H9 (cell line): ENCODE results near the gene SLC5A2. TPM values are rescaled to one million over a fixed set of nuclear protein-coding genes. Genes with fewer than 3 reads are reported as not detected.

Experiments used
- DNase-seq: peaks from one replicate; pipeline ENCODE4 v3.0.0-alpha.2; 2017
- H2AFZ ChIP-seq: one replicate; pipeline ENCODE4 v1.6.1; 2013; ENCODE audit warnings: mild to moderate bottlenecking, low read length, control low read depth, moderate library complexity
- H2AK5ac ChIP-seq: 2 replicates; pipeline ENCODE4 v1.6.1; 2013; ENCODE audit warnings: low read length, control low read depth, mixed read lengths; ENCODE audit not compliant: insufficient read length
- H2BK120ac ChIP-seq: one replicate; pipeline ENCODE4 v1.6.1; 2013; ENCODE audit warnings: low read depth, mild to moderate bottlenecking, low read length, control low read depth, inconsistent platforms; ENCODE audit not compliant: poor library complexity, severe bottlenecking
- H2BK12ac ChIP-seq: 2 replicates; pipeline ENCODE4 v1.6.1; 2013; ENCODE audit warnings: low read length, control low read depth, mixed read lengths, low read depth; ENCODE audit not compliant: insufficient read length
- H2BK15ac ChIP-seq: 2 replicates; pipeline ENCODE4 v1.6.1; 2013; ENCODE audit warnings: low read depth, low read length, control low read depth
- H2BK20ac ChIP-seq: one replicate; pipeline ENCODE4 v1.6.1; 2013; ENCODE audit warnings: low read depth, mild to moderate bottlenecking, low read length, control low read depth, inconsistent platforms; ENCODE audit not compliant: poor library complexity, severe bottlenecking
- H2BK5ac ChIP-seq: 2 replicates; pipeline ENCODE4 v1.6.1; 2013; ENCODE audit warnings: low read length, control low read depth, mixed read lengths; ENCODE audit not compliant: insufficient read length
- H3K14ac ChIP-seq: 2 replicates; pipeline ENCODE4 v1.6.1; 2013; ENCODE audit warnings: low read length, control low read depth; ENCODE audit not compliant: insufficient read depth
- H3K18ac ChIP-seq: 2 replicates; pipeline ENCODE4 v1.6.1; 2013; ENCODE audit warnings: low read depth, mild to moderate bottlenecking, mixed read lengths, low read length, control low read depth; ENCODE audit not compliant: insufficient read length
- H3K23ac ChIP-seq: 2 replicates; pipeline ENCODE4 v1.6.1; 2013; ENCODE audit warnings: low read length, control low read depth, mixed read lengths, low read depth; ENCODE audit not compliant: insufficient read length
- H3K23me2 ChIP-seq: 2 replicates; pipeline ENCODE4 v1.6.1; 2013; ENCODE audit warnings: low read depth, mild to moderate bottlenecking, mixed read lengths, low read length, control low read depth; ENCODE audit not compliant: insufficient read length, poor library complexity, severe bottlenecking
- H3K27ac ChIP-seq: 2 replicates; pipeline ENCODE4 v1.5.1; 2013; ENCODE audit warnings: low read length, control low read depth, mixed read lengths, low read depth; ENCODE audit not compliant: insufficient read length
- H3K27me3 ChIP-seq: 2 replicates; pipeline ENCODE4 v1.6.1; 2013; ENCODE audit warnings: low read length, control low read depth, inconsistent platforms; ENCODE audit not compliant: insufficient read depth
- H3K4ac ChIP-seq: 2 replicates; pipeline ENCODE4 v1.6.1; 2013; ENCODE audit warnings: low read depth, mild to moderate bottlenecking, control low read depth, inconsistent platforms, low read length, moderate library complexity
- H3K4me1 ChIP-seq: 2 replicates; pipeline ENCODE4 v1.6.1; 2013; ENCODE audit warnings: low read length, control low read depth, inconsistent platforms; ENCODE audit not compliant: insufficient read depth
- H3K4me2 ChIP-seq: 2 replicates; pipeline ENCODE4 v1.6.1; 2013; ENCODE audit warnings: low read length, control low read depth, mixed read lengths; ENCODE audit not compliant: insufficient read length, insufficient read depth
- H3K56ac ChIP-seq: 2 replicates; pipeline ENCODE4 v1.6.1; 2013; ENCODE audit warnings: low read depth, mild to moderate bottlenecking, mixed read lengths, low read length, control low read depth; ENCODE audit not compliant: insufficient read length
- H3K79me1 ChIP-seq: 2 replicates; pipeline ENCODE4 v1.6.1; 2013; ENCODE audit warnings: low read depth, mild to moderate bottlenecking, moderate library complexity, low read length, control low read depth, inconsistent platforms; ENCODE audit not compliant: insufficient read depth, poor library complexity, severe bottlenecking
- H3K79me2 ChIP-seq: 2 replicates; pipeline ENCODE4 v1.6.1; 2013; ENCODE audit warnings: low read length, control low read depth, inconsistent platforms; ENCODE audit not compliant: insufficient read depth
- H3K9ac ChIP-seq: 2 replicates; pipeline ENCODE4 v1.6.1; 2013; ENCODE audit warnings: low read length, control low read depth, mixed read lengths; ENCODE audit not compliant: insufficient read length; ENCODE audit errors: extremely low read depth
- H3K9me3 ChIP-seq: one replicate; pipeline ENCODE4 v1.6.1; 2013; ENCODE audit warnings: low read depth, low read length, inconsistent platforms; ENCODE audit not compliant: control insufficient read depth
- H3T11ph ChIP-seq: one replicate; pipeline ENCODE4 v1.6.1; 2013; ENCODE audit warnings: mild to moderate bottlenecking, low read length, control low read depth, inconsistent platforms
- H4K20me1 ChIP-seq: one replicate; pipeline ENCODE4 v1.6.1; 2013; ENCODE audit not compliant: control insufficient read depth, insufficient read length, insufficient read depth
- H4K5ac ChIP-seq: 2 replicates; pipeline ENCODE4 v1.6.1; 2013; ENCODE audit warnings: low read depth, mild to moderate bottlenecking, mixed read lengths, low read length, control low read depth; ENCODE audit not compliant: insufficient read length
- H4K8ac ChIP-seq: replicated peaks from 2 replicates; pipeline ENCODE4 v1.6.1; 2013; ENCODE audit warnings: low read length, control low read depth, mixed read lengths, low read depth; ENCODE audit not compliant: insufficient read length
- H4K91ac ChIP-seq: 2 replicates; pipeline ENCODE4 v1.6.1; 2013; ENCODE audit warnings: low read depth, mild to moderate bottlenecking, moderate library complexity, mixed read lengths, low read length, control low read depth; ENCODE audit not compliant: insufficient read length
- H3K27ac Mint-ChIP-seq, 3 experiments: 2 replicates in 2 of 3; 3 replicates in 1 of 3; pipeline ENCODE4 v1.8.0; 2020 to 2021; ENCODE audit warnings: mixed read lengths in 3 of 3, mild to moderate bottlenecking in 1 of 3, moderate library complexity in 1 of 3
- H3K27me3 Mint-ChIP-seq: 2 replicates; pipeline ENCODE4 v1.8.0; 2021; ENCODE audit warnings: low read depth, mild to moderate bottlenecking, moderate library complexity, mixed read lengths
- H3K36me3 Mint-ChIP-seq, 3 experiments: 2 replicates in 2 of 3; 3 replicates in 1 of 3; pipeline ENCODE4 v1.8.0; 2020 to 2021; ENCODE audit warnings: low read depth in 3 of 3, mixed read lengths in 3 of 3; ENCODE audit not compliant: insufficient read depth in 1 of 3
- H3K4me1 Mint-ChIP-seq, 2 experiments: 2 replicates each; pipeline ENCODE4 v1.8.0; 2020; ENCODE audit warnings: mixed read lengths in 2 of 2
- H3K4me3 Mint-ChIP-seq, 2 experiments: 2 replicates in 1 of 2; 3 replicates in 1 of 2; pipeline ENCODE4 v1.8.0; 2020 to 2021; ENCODE audit warnings: mild to moderate bottlenecking in 2 of 2, mixed read lengths in 2 of 2, moderate library complexity in 1 of 2
- H3K9me3 Mint-ChIP-seq, 2 experiments: 2 replicates in 1 of 2; 3 replicates in 1 of 2; pipeline ENCODE4 v1.8.0; 2020; ENCODE audit warnings: mild to moderate bottlenecking in 2 of 2, mixed read lengths in 2 of 2, moderate library complexity in 1 of 2
- WGBS: extraction: QIAGEN DNeasy Blood & Tissue Kit; methylation state at CpG from one replicate; pipeline ENCODE4 v1.1.7; 2013; ENCODE audit warnings: missing lambda C conversion rate, low lambda C conversion rate, mixed read lengths; ENCODE audit not compliant: insufficient read length; ENCODE audit errors: extremely low coverage; 5-methylcytosine and 5-hydroxymethylcytosine counted together
- total RNA-seq: library from RNA; stranded (reverse); gene quantifications from 2 replicates; pipeline ENCODE4 v1.2.1, GENCODE V29; 2021
- TF ChIP-seq, protein P1 (sequence below): fragments of 200-600 bp; sonication (generic); conservative IDR thresholded peaks from 3 replicates; pipeline ENCODE4 v1.8.0; 2021; ENCODE audit warnings: antibody characterized with exemption, mild to moderate bottlenecking

Gene SLC5A2
- total RNA-seq, 1 experiment from 2014 or later: 0.52 TPM

DNA sequence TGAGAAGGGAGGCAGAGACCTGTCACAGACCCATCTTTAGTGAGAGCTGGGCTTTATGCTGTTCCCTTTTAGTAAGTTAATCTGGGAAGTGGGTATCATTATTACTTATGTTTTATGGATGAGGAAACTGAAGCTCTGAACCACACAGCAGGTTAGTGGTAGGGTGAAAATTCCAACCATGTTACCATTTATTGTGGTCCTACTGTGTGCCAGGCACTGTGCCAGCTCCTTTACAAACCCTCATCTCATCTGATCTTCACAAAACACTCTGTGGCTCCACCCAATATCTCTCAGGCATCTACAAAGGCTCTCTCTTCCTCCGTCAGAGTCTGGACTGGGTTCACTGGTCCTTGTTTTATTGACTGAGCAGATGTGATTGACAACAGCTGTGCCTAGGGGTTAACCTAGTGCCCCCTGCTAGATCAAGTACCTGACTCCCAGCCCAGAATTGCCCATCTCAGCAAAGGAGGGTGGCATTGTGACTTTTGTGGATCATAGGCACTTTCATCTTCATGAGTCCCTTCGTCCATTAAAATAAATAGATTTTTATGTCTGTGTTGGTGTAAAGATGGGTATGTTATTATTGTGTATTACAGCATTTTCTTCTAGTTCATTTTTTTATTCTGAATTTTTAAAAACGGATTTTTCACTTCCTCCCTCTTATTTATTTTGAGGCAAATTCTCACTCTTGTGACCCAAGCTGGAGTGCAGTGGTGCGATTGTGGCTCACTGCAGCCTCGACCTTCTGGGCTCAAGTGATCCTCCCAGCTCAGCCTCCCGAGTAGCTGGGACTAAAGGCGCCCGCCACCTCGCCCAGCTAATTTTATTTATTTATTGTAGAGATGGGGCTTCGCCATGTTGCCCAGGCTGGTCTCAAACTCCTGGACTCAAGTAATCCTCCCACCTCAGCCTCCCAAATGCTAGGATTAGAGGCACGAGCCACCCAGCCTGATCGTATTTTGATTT lies 7.9 kb upstream of the SLC5A2 start:
- no peak for DNase-seq
- Histone ChIP-seq H4K8ac (no peak overlapping the region), H3K9ac (no peak overlapping the region), H3K14ac (no peak overlapping the region), H3K23ac (no peak overlapping the region), H4K20me1 (no peaks in the 10 kb centered on the region), H2AFZ (no peak overlapping the region), H2BK120ac (no peak overlapping the region), H3K4me2 (no peak overlapping the region), H3K27ac (no peak overlapping the region), H3K9me3 (no peaks in the 10 kb centered on the region), H3K4me1 (peaks cover 3% of the 10 kb centered on the region; the same call in 1 of the 2 replicates), H3K4ac (no peak overlapping the region), H2BK12ac (no peak overlapping the region), H3K23me2 (peaks cover 22% of the 10 kb centered on the region), H3K56ac (no peak overlapping the region), H4K91ac (no peak overlapping the region), H3K79me1 (no peaks in the 10 kb centered on the region), H4K5ac (no peak overlapping the region), H2AK5ac (no peak overlapping the region), H2BK5ac (no peak overlapping the region), H2BK20ac (no peak overlapping the region), H3T11ph (no peak overlapping the region), H2BK15ac (no peak overlapping the region), H3K27me3 (peaks cover 1% of the 10 kb centered on the region; the same call in 1 of the 2 replicates), H3K79me2 (no peaks in the 10 kb centered on the region), H3K18ac (no peak overlapping the region)
- Mint-ChIP-seq H3K27me3 (peaks cover 64% of the 10 kb centered on the region), H3K4me1 (peaks cover 21 to 26% of the 10 kb centered on the region in 2 experiments), H3K9me3 (no peaks in the 10 kb centered on the region; a peak in 1 of 5 replicates), H3K4me3 (peak overlapping the region in 1 of 2 experiments; percentile 85; a peak in 1 of 5 replicates), H3K36me3 (peaks cover 0 to 14% (median 1%) of the 10 kb centered on the region in 3 experiments; a peak in 3 of 7 replicates), H3K27ac (no peak overlapping the region)
- no CpG with 5 or more reads among the region's 12 CpGs for WGBS
- TF ChIP-seq, protein P1, sequence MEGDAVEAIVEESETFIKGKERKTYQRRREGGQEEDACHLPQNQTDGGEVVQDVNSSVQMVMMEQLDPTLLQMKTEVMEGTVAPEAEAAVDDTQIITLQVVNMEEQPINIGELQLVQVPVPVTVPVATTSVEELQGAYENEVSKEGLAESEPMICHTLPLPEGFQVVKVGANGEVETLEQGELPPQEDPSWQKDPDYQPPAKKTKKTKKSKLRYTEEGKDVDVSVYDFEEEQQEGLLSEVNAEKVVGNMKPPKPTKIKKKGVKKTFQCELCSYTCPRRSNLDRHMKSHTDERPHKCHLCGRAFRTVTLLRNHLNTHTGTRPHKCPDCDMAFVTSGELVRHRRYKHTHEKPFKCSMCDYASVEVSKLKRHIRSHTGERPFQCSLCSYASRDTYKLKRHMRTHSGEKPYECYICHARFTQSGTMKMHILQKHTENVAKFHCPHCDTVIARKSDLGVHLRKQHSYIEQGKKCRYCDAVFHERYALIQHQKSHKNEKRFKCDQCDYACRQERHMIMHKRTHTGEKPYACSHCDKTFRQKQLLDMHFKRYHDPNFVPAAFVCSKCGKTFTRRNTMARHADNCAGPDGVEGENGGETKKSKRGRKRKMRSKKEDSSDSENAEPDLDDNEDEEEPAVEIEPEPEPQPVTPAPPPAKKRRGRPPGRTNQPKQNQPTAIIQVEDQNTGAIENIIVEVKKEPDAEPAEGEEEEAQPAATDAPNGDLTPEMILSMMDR: no peak
